Large intestine (tissue), 3 donors: ENCODE measurements around the gene OFD1. TPM values are rescaled to one million over a fixed set of nuclear protein-coding genes. Genes with fewer than 3 reads are reported as not detected.

Experiments
- DNase-seq, 2 donors: peaks; one replicate each; pipeline versions ENCODE4 v3.0.0 to v3.0.0-alpha.2; 2013
- H3K27ac ChIP-seq: one replicate; pipeline ENCODE4 v1.5.1; 2013; ENCODE audit warnings: low read length
- H3K27me3 ChIP-seq: 2 replicates; pipeline ENCODE4 v1.6.1; 2013; ENCODE audit warnings: low read length; ENCODE audit not compliant: control insufficient read depth, insufficient read depth
- H3K36me3 ChIP-seq: 2 replicates; pipeline ENCODE4 v1.6.1; 2013; ENCODE audit warnings: low read length; ENCODE audit not compliant: control insufficient read depth, insufficient read depth
- H3K4me1 ChIP-seq: one replicate; pipeline ENCODE4 v1.6.1; 2013; ENCODE audit warnings: low read length; ENCODE audit not compliant: control insufficient read depth, insufficient read depth
- H3K4me3 ChIP-seq: one replicate; pipeline ENCODE4 v1.5.1; 2013; ENCODE audit warnings: low read length
- H3K9me3 ChIP-seq: one replicate; pipeline ENCODE4 v1.6.1; 2013; ENCODE audit warnings: mild to moderate bottlenecking, low read depth, low read length, moderate library complexity; ENCODE audit not compliant: control insufficient read depth
- WGBS: methylation state at CpG from one replicate; pipeline ENCODE4 v1.1.5; 2013; ENCODE audit warnings: low lambda C conversion rate; ENCODE audit not compliant: insufficient coverage; 5-methylcytosine and 5-hydroxymethylcytosine counted together
- polyA plus RNA-seq: library from polyadenylated mRNA; unstranded; fragments of 120-200 nt; gene quantifications from one replicate; pipeline ENCODE4 v1.2.1, GENCODE V29; 2013

Gene OFD1
- polyA plus RNA-seq, 1 donor, result 42.8 TPM

- Histone ChIP-seq H3K36me3 (no peaks in the 10 kb centered on the region), H3K4me1 (peaks cover 2% of the 10 kb centered on the region), H3K27ac (no peak overlapping the region), H3K27me3 (no peaks in the 10 kb centered on the region), H3K4me3 (no peak overlapping the region), H3K9me3 (no peaks in the 10 kb centered on the region)
- DNase-seq, result no peak
- WGBS, result no CpG with 5 or more reads among the region's 4 CpGs
Measured at GRCh38 chrX:13700380-13700779, 34.2 kb upstream of the OFD1 start.

- no CpG with 5 or more reads among the region's 5 CpGs for whole genome bisulfite sequencing
- Histone ChIP-seq H3K4me1 (peaks cover 2% of the 10 kb centered on the region), H3K9me3 (no peaks in the 10 kb centered on the region), H3K27ac (no peak overlapping the region), H3K4me3 (no peak overlapping the region), H3K27me3 (no peaks in the 10 kb centered on the region), H3K36me3 (no peaks in the 10 kb centered on the region)
- no peak for DNase-seq
Measured at GRCh38 chrX:13702111-13702789, 32.3 kb upstream of the OFD1 start.

- no peak overlapping the region for H3K27ac ChIP-seq
- no peaks in the 10 kb centered on the region for H3K36me3 ChIP-seq
- no peaks in the 10 kb centered on the region for H3K27me3 ChIP-seq
- H3K4me1 ChIP-seq, result peaks cover 2% of the 10 kb centered on the region
- no peaks in the 10 kb centered on the region for H3K9me3 ChIP-seq
- WGBS, result no CpG with 5 or more reads among the region's 3 CpGs
- no peak overlapping the region for H3K4me3 ChIP-seq
- DNase-seq, result no peak
Measured at GRCh38 chrX:13703135-13703534, 31.4 kb upstream of the OFD1 start.

GRCh38 chrX:13703589-13703988 lies 31.0 kb upstream of the OFD1 start:
- Histone ChIP-seq H3K9me3 (no peaks in the 10 kb centered on the region), H3K27me3 (no peaks in the 10 kb centered on the region), H3K36me3 (no peaks in the 10 kb centered on the region), H3K4me3 (no peak overlapping the region), H3K27ac (no peak overlapping the region), H3K4me1 (peaks cover 2% of the 10 kb centered on the region)
- WGBS, result no CpG with 5 or more reads among the region's 3 CpGs
- DNase-seq, result no peak

- no peak overlapping the region for H3K4me3 ChIP-seq
- no peaks in the 10 kb centered on the region for H3K27me3 ChIP-seq
- H3K9me3 ChIP-seq, result no peaks in the 10 kb centered on the region
- WGBS, result no CpG with 5 or more reads among the region's 4 CpGs
- no peaks in the 10 kb centered on the region for H3K4me1 ChIP-seq
- DNase-seq, result no peak
- H3K27ac ChIP-seq, result no peak overlapping the region
- H3K36me3 ChIP-seq, result peaks cover 14% of the 10 kb centered on the region
Measured at GRCh38 chrX:13711141-13711540, 23.4 kb upstream of the OFD1 start.

GRCh38 chrX:13716455-13716854 lies 18.1 kb upstream of the OFD1 start:
- H3K27me3 ChIP-seq, result no peaks in the 10 kb centered on the region
- DNase-seq, result no peak
- peaks cover 16% of the 10 kb centered on the region for H3K36me3 ChIP-seq
- H3K4me3 ChIP-seq, result no peak overlapping the region
- no CpG with 5 or more reads among the region's 9 CpGs for WGBS
- no peaks in the 10 kb centered on the region for H3K9me3 ChIP-seq
- H3K4me1 ChIP-seq, result no peaks in the 10 kb centered on the region
- no peak overlapping the region for H3K27ac ChIP-seq

- no peak for DNase-seq
- Histone ChIP-seq H3K4me3 (no peak overlapping the region), H3K36me3 (peaks cover 12% of the 10 kb centered on the region), H3K27ac (no peak overlapping the region), H3K27me3 (no peaks in the 10 kb centered on the region), H3K4me1 (no peaks in the 10 kb centered on the region), H3K9me3 (no peaks in the 10 kb centered on the region)
- no CpG with 5 or more reads among the region's 6 CpGs for WGBS
Measured at GRCh38 chrX:13716905-13717304, 17.6 kb upstream of the OFD1 start.

- no peaks in the 10 kb centered on the region for H3K9me3 ChIP-seq
- peak overlapping the region; percentile 16 for H3K27ac ChIP-seq
- no peak overlapping the region for H3K4me3 ChIP-seq
- no peak for DNase-seq
- H3K27me3 ChIP-seq, result no peaks in the 10 kb centered on the region
- no peaks in the 10 kb centered on the region for H3K4me1 ChIP-seq
- peaks cover 12% of the 10 kb centered on the region for H3K36me3 ChIP-seq
- WGBS, result no CpG with 5 or more reads among the region's 7 CpGs
Measured at GRCh38 chrX:13717700-13718472, 16.7 kb upstream of the OFD1 start.

- H3K27ac ChIP-seq, result no peak overlapping the region
- no peaks in the 10 kb centered on the region for H3K9me3 ChIP-seq
- no peak for DNase-seq
- no CpG with 5 or more reads among the region's 3 CpGs for WGBS
- no peaks in the 10 kb centered on the region for H3K4me1 ChIP-seq
- peaks cover 12% of the 10 kb centered on the region for H3K36me3 ChIP-seq
- H3K27me3 ChIP-seq, result no peaks in the 10 kb centered on the region
- H3K4me3 ChIP-seq, result no peak overlapping the region
Measured at GRCh38 chrX:13719192-13719856, 15.2 kb upstream of the OFD1 start.

- H3K27ac ChIP-seq, result no peak overlapping the region
- no peak for DNase-seq
- no peaks in the 10 kb centered on the region for H3K9me3 ChIP-seq
- no peaks in the 10 kb centered on the region for H3K4me1 ChIP-seq
- no peaks in the 10 kb centered on the region for H3K27me3 ChIP-seq
- H3K36me3 ChIP-seq, result peaks cover 8% of the 10 kb centered on the region
- no CpG with 5 or more reads among the region's 4 CpGs for WGBS
- no peak overlapping the region for H3K4me3 ChIP-seq
Measured at GRCh38 chrX:13721371-13721770, 13.2 kb upstream of the OFD1 start.
